A172 (cell line): Measurements from ENCODE around the gene RCL1. TPM values are rescaled to one million over a fixed set of nuclear protein-coding genes. Genes with fewer than 3 reads are reported as not detected.

Experiments
- DNase-seq: peaks from one replicate; pipeline ENCODE4 v3.0.0-alpha.2; 2015; ENCODE audit warnings: low spot score
- total RNA-seq: library from RNA; depleted of rRNA; stranded (reverse); fragments of >200 nt; shearing (Covaris generic); gene quantifications from 2 replicates; pipeline ENCODE4 v1.2.3, GENCODE V29; 2014

Gene RCL1
- total RNA-seq, 1 experiment from 2014 or later: 12.1 TPM

DNA sequence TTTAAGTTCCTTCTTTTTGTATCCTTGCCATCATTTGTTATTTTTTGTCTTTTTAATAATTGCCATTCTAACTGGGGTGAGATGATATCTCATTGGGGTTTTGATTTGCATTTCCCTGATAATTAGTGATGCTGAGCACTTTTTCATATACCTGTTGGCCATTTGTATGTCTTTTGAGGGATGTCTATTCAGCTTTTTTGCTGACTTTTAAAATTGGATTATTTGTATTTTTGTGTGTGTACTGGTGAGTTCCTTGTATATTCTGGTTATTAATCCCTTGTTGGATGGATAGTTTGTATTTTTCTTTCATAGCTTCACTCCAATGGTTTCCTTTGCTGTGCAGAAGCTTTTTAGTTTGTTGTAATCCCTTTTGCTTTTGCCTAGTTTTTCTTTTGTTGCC is 19.1 kb downstream of the RCL1 start:
- DNase-seq: no peak

DNA sequence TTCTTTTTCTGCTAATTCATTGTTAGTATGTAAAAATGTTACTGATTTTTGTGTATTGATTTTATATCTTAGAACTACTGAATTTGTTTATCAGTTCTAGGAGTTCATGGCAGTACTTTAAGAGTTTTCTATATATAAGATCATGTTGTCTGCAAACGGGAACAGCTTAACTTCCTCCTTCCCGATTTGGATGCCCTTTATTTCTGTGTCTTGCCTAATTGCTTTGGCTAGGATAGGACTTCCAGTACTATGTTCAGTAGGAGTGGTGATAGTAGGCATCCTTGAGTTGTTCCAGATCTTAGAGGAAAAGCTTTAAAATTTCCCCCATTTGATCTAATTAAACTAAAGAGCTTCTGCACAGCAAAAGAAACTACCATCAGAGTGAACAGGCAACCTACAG is 20.1 kb downstream of the RCL1 start:
- no peak for DNase-seq

DNA sequence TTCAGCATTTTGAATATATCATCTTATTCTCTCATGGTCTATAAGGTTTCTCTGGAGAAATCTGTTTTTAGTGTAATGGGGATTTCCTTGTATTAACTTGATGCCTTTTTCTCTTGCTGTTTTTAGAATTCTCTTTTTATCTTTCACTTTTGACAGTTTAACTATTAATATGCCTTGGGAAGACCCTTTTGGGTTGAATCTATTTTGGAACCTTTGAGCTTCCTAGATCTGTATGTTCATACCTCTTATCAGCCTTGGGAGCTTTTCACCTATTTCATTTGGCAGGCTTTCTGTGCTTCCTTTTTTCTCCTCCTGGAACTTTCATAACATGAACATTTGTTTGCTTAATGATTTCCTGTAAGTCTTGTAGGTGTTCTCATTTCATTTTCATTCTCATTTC is 22.2 kb downstream of the RCL1 start:
- DNase-seq: no peak

DNA sequence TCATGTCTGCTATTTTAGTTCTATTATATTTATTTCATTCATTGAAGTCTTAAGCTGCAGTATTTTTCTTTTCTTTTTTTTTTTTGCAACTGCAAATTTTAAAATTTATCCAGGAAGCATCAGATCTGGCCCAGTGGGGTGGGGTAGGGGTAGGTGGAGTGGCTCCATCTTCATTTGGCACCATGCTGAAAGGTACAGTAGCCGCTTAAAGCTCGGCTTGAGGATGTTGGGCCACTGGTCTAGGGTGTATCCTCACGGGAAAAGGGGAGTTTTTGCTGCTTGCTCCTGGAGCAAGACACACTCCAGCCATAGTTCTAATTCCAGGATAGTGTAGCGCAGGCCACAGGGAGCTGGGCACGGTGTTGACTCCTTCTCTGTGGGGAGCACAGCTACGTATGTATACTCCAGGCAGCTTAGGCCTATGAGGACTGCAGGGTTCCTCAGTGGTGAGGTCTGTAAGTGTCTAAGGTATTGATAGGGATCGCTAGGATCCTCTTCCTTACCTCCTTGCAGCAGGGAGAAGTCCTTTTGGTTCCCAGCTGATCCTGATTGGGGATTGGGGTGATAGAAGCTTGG is 22.7 kb downstream of the RCL1 start:
- DNase-seq: no peak

DNA sequence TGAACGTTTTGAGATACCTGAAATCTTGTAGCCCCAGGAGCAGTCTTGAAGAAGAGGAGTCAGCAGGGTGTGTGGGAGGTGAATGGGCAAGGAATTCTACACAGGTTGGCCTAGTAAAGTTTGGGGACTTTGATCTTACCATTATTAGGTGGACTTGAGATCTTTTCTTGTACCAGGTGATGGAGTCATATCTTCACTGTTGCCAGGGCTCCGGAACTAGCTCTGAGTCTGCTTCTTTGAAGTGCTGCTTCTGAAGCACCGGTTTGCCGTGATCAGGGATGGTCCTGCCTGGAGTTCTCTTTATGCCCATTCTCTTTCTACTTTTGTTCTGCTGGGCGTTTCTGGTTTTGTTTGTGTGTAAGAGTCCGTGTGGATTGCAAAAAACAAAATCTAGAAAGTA is 27.4 kb downstream of the RCL1 start:
- no peak for DNase-seq

DNA sequence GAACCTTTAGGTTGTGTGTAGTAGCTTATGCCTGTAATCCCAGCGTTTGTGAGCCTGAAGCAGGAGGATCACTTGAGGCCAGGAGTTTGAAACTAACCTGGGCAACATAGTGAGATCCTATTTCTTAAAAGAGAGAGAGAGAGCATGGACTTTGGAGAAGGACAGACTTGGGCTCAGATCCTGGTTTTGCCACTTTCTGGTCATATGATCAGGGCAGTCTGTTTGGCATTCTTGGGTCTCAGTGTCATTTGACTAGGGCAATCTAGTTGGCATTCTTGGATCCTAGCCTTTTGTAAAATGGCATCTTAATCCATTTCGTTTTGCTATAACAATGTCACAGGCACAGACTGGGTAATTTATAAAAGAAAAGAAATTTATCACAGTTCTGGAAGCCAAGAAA is 28.4 kb downstream of the RCL1 start:
- DNase-seq: no peak

DNA sequence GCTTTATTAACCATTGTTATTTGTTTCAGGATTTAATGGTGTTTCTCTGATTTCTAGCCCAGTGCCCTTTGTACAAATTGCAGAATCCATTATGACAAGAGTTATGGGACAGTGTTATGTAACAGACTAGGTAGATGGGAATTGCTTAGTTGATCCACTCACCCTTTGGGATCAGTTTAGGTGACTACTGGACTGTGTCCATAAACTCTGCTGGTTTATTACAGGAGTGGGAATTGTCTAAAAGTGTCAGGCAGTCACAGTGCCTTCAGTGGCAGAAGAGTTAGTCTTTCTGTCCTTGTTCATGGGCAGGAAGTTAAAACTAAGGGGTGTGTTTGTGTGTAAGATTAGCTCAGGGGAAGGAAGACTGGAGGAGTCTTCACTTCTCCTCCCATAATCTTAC is 29.3 kb downstream of the RCL1 start:
- no peak for DNase-seq

DNA sequence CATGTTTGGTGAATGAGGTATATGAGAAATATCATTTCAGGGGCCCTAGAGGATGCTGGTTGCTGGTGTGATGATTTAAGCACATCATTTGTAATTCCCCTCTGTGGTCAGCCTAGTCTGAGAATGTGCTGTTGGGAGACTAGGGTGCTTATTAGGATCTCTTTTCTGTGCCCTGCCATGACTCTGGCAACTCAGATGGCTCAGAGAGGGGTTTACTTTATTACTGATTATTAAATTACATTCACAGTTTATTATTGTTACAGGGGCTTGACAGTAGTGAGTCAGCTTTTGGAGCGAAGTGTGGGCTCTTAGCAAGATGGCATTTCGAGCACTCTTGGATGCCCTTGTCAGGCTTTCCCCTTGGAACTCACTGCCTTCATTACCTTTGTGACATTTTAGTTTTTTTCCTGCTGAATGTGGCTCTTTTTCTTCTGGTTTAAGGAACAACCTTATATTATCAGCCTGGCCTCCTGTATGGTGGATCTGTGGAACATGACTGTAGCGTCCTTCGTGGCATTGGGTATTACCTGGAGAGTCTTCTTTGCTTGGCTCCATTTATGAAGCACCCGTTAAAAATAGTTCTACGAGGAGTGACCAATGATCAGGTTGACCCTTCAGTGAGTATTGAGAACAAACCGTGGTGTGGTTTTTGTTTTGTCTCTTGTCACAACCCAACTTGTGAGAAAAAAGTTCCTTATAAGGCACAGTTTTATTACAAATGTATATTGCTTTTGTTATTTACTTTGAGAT is 33.8 kb downstream of the RCL1 start:
- no peak for DNase-seq

DNA sequence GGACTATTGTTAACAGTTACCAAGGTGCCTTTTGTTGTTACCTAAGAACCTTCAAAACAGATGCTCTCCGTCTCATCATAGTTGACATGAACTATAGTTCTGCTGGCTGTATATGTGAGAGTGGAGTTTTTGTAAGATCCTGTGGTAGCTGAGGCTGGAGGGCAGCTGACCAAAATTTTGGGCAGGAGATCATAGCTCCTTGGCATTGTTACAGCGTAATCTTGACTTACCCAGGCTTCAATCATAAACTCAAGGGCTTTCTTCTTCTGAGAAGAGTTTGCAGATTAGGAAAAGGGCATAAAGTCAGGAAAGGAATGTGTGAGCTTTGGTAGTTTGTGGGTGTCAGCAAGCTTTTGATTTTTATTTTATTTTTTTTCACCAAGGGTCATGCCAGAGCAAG is 34.5 kb downstream of the RCL1 start:
- no peak for DNase-seq

DNA sequence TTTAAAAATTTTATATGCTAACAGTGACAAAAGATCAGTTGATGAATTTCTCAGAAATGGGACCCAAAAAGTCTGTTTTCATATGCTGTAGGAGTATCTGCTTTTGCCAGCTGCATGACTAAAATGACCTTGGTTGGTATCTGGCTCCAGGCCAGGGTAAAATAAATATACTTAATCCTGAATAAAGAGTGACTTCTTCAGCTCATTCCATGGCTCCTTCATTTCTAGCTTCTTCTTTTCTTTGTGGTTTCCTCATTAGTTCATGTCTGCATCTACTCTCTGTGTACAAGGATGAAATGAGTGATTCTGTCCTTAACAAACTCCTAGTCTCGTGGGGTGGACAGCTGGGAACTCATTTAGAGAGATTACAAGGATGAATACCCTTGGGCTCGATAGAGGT is 36.0 kb downstream of the RCL1 start:
- no peak for DNase-seq

DNA sequence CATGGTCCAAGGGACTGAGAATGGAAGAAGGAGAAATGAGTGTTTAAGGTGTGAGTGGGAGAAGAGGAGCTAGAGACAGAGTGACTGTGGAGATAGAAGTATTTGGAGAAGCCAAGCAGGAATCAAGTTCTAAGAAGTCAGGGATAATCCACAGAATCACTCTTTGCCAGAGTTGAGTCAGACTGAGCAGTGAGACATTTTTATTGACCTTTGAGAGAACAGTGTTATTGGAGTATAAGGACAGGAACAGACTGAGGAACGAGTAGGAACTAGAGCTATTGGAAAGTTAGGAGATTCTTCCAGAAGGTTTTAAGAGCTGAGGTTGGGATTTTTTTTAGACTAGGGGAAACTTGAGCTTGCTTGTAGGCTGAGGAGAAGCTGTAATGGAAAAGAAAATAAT is 37.2 kb downstream of the RCL1 start:
- no peak for DNase-seq

DNA sequence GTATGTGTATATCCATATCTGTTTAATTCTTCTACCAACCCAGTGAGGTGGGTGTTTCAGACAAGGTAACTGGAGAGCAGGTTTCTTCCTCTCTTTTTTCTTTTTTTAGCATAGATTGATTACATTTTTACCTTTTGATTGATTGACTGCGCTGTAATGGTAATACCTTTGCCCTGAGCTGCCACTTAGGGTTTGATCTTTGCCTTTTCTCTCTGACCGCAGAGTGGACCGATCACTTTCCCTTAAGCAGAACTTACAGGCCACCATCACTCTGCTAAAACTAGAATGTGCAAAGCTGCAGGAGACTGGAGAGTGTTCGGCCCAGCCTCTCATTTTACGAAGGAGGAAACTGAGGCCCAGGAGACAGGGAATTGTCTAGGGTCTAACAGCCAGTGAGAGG is 38.0 kb downstream of the RCL1 start:
- no peak for DNase-seq

DNA sequence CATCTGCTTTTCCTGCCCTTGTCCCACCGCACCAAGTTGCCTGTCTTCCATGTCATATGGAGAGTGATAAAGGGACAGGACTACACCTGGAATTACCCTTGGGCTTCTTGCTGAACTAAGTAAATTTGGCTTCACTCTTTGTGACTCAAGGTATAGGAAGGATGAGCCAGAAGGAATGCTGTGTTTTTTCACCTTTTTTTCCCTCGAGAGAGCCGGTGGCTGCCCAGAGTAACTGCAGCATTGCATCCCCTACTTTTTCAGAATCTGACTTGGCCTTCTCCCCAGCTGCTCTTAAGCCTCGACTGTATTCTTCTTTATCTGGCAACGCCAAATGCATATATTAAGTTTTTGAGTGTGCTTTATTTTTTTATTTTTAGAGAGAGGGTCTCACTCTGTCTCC is 38.4 kb downstream of the RCL1 start:
- DNase-seq: no peak

DNA sequence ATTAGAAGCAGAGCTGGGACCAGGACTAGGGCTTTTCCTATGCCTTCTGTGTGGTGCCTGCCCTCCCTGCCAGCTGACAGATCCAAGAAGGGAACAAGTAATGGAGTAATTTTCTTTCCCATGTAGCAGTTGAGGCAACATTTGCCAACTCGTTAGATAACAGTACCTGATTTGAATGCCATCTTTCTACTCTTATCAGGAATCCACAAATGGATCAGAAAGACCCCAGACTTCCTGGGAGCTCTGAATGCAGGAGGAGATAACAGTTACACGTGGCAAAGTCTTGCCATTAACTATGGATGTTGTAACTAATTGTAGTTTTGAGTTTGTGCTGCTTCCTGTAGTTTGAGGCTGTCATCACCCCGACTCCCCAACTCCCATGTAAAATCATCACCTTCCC is 39.2 kb downstream of the RCL1 start:
- DNase-seq: no peak

DNA sequence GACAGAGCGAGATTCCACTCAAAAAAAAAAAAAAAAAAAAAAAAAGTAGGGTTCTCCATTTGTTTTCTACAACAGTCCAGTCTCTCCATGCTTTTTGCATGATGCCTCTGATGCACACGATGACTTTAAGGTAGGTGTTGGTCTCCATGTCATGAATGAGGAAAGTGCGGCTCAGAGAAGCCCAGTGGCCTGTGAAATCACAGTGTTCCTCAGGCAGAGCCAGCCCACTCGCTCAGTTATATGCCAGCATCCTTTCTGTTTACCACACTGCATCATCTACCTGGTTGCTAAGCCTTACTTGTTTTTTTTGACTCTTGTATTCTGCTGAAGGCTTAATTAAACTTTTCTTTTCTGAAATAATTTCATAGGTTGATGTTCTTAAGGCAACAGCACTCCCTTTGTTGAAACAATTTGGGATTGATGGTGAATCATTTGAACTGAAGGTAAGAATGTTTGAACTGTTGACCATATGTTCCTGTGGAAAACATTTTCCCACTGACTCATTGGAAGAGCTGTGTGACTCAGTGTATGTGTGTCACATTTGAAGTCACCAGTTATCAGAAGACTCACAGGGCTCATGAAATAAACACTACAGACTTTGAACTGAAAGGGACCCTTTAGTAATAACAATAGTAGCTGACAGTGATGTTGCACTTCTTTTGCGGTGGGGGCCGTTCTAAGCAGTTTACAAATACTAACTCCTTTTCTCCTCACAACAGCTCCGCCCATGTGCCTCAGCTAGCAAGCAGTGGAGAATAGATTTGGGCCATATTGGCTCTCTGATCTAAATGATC is 40.2 kb downstream of the RCL1 start:
- peak; percentile 96 for DNase-seq

DNA sequence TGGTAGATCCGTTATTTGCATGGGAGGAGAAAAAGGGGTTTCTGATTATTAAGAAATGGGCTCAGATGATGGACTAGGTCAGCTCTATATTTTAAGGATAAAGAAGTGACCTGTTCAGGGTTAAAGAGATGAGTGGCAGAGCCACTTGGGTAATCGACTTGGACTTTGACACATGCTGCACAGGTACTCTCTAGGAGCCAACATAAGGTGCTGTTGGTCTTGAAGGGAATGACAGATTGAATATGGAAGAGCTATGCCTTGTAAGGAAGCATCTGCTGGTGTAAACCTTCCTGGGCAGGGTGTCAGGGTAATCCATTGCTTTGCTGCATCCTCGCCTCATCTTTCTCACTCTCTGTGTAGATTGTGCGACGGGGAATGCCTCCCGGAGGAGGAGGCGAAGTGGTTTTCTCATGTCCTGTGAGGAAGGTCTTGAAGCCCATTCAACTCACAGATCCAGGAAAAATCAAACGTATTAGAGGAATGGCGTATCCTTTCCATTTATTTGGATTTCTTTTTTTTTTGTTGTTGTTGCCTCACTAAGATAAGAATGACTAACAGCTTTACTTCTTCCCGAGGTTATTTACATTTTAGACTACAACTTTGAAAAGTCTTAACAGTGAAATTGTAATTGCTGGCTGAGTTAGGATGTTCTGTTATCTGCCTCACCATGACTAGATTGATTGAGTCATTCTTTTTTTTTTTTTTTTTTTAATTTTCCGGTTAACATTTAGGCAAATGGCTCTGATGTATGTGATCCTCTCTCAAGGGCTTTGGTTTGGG is 41.2 kb downstream of the RCL1 start:
- DNase-seq: peak; percentile 46

DNA sequence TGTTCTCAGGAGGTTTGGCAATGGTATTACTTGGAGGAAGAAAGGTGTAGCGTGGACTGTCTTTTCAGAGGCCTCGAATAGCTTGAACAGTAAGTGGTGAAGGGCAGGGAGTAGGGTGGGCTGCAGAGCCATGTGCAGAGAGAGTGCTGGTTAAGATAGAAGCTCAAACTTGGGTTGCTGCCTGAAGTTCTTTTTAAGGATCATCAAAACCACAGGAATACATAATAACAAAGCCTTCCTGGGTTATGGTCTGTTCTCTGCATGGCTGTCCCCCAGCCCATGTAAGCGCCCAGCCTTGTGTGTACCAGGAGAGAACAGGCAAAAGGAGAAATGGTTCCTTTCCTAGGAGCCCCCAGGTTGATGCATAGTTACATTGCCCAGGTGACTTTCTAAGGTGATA is 43.9 kb downstream of the RCL1 start:
- DNase-seq: no peak

DNA sequence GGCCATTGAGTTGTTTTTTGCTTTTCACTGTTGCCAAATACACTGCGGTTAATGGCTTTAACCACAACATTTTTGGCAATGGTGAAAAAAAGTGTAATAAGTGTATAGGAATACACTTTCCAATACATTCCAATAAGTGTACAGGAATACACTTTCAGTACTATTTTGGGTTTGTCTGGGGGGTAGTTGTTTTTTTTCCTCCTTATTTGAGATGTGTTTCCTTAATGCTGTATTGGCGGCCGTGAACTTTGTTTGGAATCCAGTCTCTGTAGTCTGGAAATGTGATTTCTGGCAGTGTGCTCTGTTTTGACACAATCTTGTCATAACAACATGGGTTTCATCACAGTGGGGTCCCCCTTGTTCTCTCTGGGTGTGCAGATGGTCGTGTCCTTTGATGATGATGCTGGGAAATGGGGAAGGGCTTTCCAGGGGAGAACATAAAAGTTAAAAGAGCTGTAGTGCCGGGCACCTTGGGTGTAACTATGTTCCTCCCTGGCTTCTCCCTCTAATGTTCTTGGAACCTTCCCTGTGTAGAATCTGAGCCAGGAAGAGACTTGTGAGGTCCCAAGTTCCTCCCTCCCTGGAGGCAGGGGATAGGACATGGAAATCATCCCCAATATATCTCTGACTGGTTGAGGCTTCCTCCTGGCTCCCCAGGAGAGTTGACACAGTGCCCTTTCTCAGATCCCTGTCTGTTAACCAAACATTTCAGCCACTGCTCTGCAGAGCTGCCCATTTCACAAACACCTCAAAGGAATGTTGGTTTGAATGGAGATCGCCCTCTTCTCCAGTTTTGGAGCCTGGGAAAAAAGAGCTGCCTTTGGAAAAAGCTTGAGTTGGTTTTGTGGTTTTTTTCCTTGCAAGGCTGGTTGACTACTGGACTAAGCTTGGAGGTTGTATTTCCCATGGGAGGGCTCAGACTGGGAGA is 44.8 kb downstream of the RCL1 start:
- peak; percentile 18 for DNase-seq

DNA sequence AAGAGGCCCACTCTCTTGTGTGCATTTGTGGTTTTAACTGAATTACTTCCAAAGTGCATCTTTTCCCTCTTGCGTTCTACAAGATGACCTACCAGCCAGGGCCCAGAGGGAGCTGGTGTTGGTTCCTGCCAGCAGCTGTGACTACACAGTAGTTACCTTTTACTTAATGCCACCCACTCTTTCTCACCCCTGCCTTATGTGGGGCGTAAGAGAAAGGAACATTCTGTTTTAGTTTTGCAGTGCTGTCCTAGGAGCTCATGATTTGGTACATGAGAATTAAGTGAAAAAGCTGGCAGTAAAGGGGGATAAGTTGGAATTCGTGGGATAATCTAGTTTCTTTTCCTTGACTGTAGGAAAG is 45.4 kb downstream of the RCL1 start:
- DNase-seq: no peak

DNA sequence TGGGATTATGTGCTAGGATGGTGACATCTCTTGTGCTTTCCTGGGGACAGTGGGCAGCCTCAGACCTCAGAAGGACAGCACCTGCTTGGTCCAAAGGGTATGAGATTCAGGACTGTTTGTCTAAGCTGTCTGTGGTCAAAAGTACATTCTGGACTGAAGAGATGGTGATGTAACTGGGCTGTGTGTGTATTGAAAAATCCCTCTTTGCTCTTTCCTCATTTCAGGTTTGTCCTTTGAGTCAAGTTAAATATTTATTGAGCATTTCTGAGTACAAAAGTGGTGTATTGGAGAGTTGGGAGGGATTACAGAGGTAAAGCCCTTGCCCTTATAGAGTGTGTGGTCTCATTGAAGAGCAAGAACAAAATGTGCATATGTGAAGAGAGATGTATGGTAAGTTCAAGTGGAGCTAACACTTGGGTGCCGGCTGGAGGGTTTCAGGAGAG is 46.7 kb downstream of the RCL1 start:
- DNase-seq: no peak

DNA sequence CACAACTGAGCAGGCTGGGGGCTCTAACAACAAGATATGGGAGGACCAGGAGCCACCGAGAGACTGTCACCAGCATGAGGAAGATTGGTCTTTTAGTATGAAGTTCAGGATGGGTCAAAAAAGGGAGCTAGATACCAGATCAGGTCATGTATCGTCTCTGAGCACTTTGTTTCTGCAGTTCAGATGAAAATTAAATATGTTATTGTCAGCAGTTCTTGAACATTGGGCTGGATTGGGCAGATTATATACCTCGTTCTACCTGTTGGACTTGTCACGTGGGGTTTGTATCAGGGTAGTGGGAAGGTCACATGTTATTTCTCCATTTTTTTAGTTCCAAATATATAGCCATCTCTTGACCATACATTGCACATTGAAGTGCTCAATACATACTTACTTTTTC is 47.3 kb downstream of the RCL1 start:
- no peak for DNase-seq
